HG03460 (cell line): ENCODE measurements around the gene C12orf57.

ENCODE experiments used
- ATAC-seq: cut with Tn5 transposase; IDR thresholded peaks from one replicate; pipeline ENCODE4 v1.9.1; 2021; ENCODE audit not compliant: unreplicated experiment

The C12orf57 gene

GRCh38 chr12:6917491-6918231, 26.2 kb upstream of the C12orf57 start:
- ATAC-seq: no peak

- no peak for ATAC-seq
Measured at GRCh38 chr12:6919588-6919987, 24.2 kb upstream of the C12orf57 start.

GRCh38 chr12:6921539-6921938, 22.3 kb upstream of the C12orf57 start:
- ATAC-seq: no peak

GRCh38 chr12:6921996-6922946, 21.6 kb upstream of the C12orf57 start:
- ATAC-seq: no peak

- no peak for ATAC-seq
Measured at GRCh38 chr12:6923003-6923732, 20.7 kb upstream of the C12orf57 start.

GRCh38 chr12:6923851-6924250, 20.0 kb upstream of the C12orf57 start:
- ATAC-seq: no peak

- ATAC-seq: no peak
Measured at GRCh38 chr12:6925239-6925539, 18.6 kb upstream of the C12orf57 start.

GRCh38 chr12:6925540-6926279, 18.1 kb upstream of the C12orf57 start:
- ATAC-seq: no peak

- ATAC-seq: no peak
Measured at GRCh38 chr12:6927379-6928021, 16.3 kb upstream of the C12orf57 start, which contains the start of gene ATN1. Gene ATN1, plus strand, starts transcription at chr12:6927959. Its CDS starts 6,043 bp downstream, at chr12:6934002.

- ATAC-seq: no peak
Measured at GRCh38 chr12:6928022-6928702, 15.7 kb upstream of the C12orf57 start.

- ATAC-seq: no peak
Measured at GRCh38 chr12:6928703-6929407, 15.0 kb upstream of the C12orf57 start.

- ATAC-seq: no peak
Measured at GRCh38 chr12:6929466-6930452, 14.1 kb upstream of the C12orf57 start.

- no peak for ATAC-seq
Measured at GRCh38 chr12:6932766-6933165, 11.1 kb upstream of the C12orf57 start.

- no peak for ATAC-seq
Measured at GRCh38 chr12:6934110-6934509, 9.7 kb upstream of the C12orf57 start.

GRCh38 chr12:6935371-6936193, 8.2 kb upstream of the C12orf57 start:
- no peak for ATAC-seq

- ATAC-seq: no peak
Measured at GRCh38 chr12:6936194-6936635, 7.6 kb upstream of the C12orf57 start.
